Measurements from ENCODE around the gene XBP1.

GRCh38 chr22:28750471-28750881, 49.9 kb downstream of the XBP1 start:
- TF ChIP-seq POLR2A (IDR thresholded peaks at IDR 0.05) = no peak
- TF ChIP-seq, protein P1, sequence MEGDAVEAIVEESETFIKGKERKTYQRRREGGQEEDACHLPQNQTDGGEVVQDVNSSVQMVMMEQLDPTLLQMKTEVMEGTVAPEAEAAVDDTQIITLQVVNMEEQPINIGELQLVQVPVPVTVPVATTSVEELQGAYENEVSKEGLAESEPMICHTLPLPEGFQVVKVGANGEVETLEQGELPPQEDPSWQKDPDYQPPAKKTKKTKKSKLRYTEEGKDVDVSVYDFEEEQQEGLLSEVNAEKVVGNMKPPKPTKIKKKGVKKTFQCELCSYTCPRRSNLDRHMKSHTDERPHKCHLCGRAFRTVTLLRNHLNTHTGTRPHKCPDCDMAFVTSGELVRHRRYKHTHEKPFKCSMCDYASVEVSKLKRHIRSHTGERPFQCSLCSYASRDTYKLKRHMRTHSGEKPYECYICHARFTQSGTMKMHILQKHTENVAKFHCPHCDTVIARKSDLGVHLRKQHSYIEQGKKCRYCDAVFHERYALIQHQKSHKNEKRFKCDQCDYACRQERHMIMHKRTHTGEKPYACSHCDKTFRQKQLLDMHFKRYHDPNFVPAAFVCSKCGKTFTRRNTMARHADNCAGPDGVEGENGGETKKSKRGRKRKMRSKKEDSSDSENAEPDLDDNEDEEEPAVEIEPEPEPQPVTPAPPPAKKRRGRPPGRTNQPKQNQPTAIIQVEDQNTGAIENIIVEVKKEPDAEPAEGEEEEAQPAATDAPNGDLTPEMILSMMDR (IDR thresholded peaks at IDR 0.05) = no peak

Measured in adrenal gland (tissue), 5 donors.